Activated naive CD8-positive, alpha-beta T cell treated with anti-CD3 and anti-CD28 coated beads, Interleukin-2, amount 50 U/mL, for 24 hours (primary cell): ENCODE measurements around the gene DMRT1.
"Not testable (repeated sequence)": the region's sequence is repeated elsewhere in the genome, so short reads cannot be mapped to it uniquely, and the experiment has no call there.

ENCODE experiments used
- ATAC-seq: fragments of 150-1000 bp; cut with Tn5 transposase; one replicate; pipeline ENCODE4 v1.10.0; 2021
- DNase-seq: peaks from one replicate; pipeline ENCODE4 v3.0.0; 2021
- H3K27ac Mint-ChIP-seq: one replicate; pipeline ENCODE4 v1.8.0; 2021; ENCODE audit warnings: mild to moderate bottlenecking, mixed read lengths
- H3K27me3 Mint-ChIP-seq: one replicate; pipeline ENCODE4 v1.8.0; 2021; ENCODE audit warnings: mixed read lengths
- H3K36me3 Mint-ChIP-seq: one replicate; pipeline ENCODE4 v1.8.0; 2021; ENCODE audit warnings: low read depth, mixed read lengths
- H3K4me1 Mint-ChIP-seq: one replicate; pipeline ENCODE4 v1.8.0; 2021; ENCODE audit warnings: mixed read lengths
- H3K4me3 Mint-ChIP-seq: one replicate; pipeline ENCODE4 v1.8.0; 2021; ENCODE audit warnings: mild to moderate bottlenecking, moderate library complexity, mixed read lengths
- H3K9me3 Mint-ChIP-seq: one replicate; pipeline ENCODE4 v1.8.0; 2021; ENCODE audit warnings: mixed read lengths

DMRT1 gene

GRCh38 chr9:886886-887285, 45.4 kb downstream of the DMRT1 start:
- no peaks in the 10 kb centered on the region for H3K4me1 Mint-ChIP-seq
- H3K27ac Mint-ChIP-seq, result no peak overlapping the region
- DNase-seq (no peak), ATAC-seq (no peak)
- H3K9me3 Mint-ChIP-seq, result no peaks in the 10 kb centered on the region
- peaks cover 33% of the 10 kb centered on the region for H3K27me3 Mint-ChIP-seq
- no peaks in the 10 kb centered on the region for H3K36me3 Mint-ChIP-seq
- no peak overlapping the region for H3K4me3 Mint-ChIP-seq

DNA sequence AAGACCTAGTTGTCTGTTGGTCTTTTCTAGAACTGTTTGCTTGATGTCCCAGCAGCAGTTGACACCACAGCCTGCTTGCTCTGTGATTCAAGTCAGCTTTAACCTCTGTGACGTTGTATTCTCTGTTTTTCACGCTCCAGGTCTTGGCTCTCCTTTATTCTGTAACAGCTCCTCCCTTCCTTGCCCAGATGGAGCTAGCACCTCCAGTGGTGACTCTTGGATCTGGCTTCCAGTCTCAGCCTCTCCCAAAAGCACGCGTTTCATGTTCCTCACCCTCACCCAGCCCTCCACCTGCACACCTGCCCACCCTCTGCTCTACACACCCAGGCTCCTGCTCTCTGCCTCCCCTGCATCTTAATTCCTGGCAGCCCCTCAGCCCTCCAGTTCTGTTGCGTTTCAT, 50.6 kb downstream of the DMRT1 start:
- H3K4me3 Mint-ChIP-seq, result no peak overlapping the region
- H3K9me3 Mint-ChIP-seq, result no peaks in the 10 kb centered on the region
- ATAC-seq, result no peak
- H3K27me3 Mint-ChIP-seq, result peaks cover 23% of the 10 kb centered on the region
- H3K27ac Mint-ChIP-seq, result no peak overlapping the region
- no peak for DNase-seq
- no peaks in the 10 kb centered on the region for H3K36me3 Mint-ChIP-seq
- H3K4me1 Mint-ChIP-seq, result peaks cover 15% of the 10 kb centered on the region

GRCh38 chr9:893115-893514, 51.6 kb downstream of the DMRT1 start:
- Mint-ChIP-seq H3K36me3 (no peaks in the 10 kb centered on the region), H3K27me3 (peaks cover 18% of the 10 kb centered on the region), H3K9me3 (no peaks in the 10 kb centered on the region), H3K4me1 (peaks cover 15% of the 10 kb centered on the region), H3K27ac (no peak overlapping the region), H3K4me3 (no peak overlapping the region)
- no peak for DNase-seq
- no peak for ATAC-seq

- H3K9me3 Mint-ChIP-seq, result no peaks in the 10 kb centered on the region
- peaks cover 15% of the 10 kb centered on the region for H3K4me1 Mint-ChIP-seq
- peak overlapping the region; percentile 32 for H3K4me3 Mint-ChIP-seq
- no peak overlapping the region for H3K27ac Mint-ChIP-seq
- DNase-seq, result peak; percentile 67
- peak; percentile 99 for ATAC-seq
- H3K27me3 Mint-ChIP-seq, result peaks cover 21% of the 10 kb centered on the region
- no peaks in the 10 kb centered on the region for H3K36me3 Mint-ChIP-seq
Observed at GRCh38 chr9:893843-894420, 52.4 kb downstream of the DMRT1 start.

DNA sequence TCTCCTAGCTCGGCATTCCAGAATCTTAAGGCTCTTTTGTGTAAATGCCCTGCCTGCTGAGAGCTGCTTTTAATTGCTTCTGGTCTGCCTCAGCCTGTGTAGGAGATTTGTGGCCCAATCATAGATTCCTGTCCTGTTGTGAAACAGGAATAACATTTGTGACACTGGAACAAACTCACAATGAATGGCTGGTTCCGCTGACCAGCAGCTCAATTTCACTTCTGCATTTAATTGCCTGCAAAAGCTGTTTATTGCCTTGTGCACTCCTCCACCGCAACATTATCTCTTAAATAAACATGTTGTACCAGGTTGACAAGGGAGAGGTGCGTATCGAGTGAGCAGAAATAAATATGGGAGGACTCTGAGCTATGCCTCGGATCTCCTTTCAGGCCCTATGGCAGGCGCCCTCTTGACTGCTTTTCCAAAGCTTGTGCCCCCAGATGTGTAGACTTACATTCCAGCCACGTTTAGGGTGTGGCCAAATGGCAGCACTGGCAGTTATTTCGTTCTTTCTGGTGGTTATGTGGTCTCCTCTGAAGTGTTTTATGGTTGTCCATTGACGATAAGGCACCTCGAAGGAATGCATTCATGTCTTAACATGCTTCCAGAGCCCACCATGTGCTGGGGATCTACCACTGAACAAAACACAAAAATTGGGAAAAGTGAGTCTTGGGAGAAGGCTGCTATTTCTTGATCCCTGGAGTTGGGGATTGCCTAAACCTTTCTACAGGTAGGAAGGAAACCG, 58.1 kb downstream of the DMRT1 start:
- Mint-ChIP-seq H3K9me3 (no peaks in the 10 kb centered on the region), H3K27ac (no peak overlapping the region), H3K4me3 (no peak overlapping the region), H3K36me3 (no peaks in the 10 kb centered on the region), H3K4me1 (no peaks in the 10 kb centered on the region), H3K27me3 (peaks cover 17% of the 10 kb centered on the region)
- ATAC-seq (no peak), DNase-seq (no peak)

GRCh38 chr9:903886-904285, 62.4 kb downstream of the DMRT1 start:
- Mint-ChIP-seq H3K36me3 (no peaks in the 10 kb centered on the region), H3K4me1 (no peaks in the 10 kb centered on the region), H3K27me3 (peaks cover 52% of the 10 kb centered on the region), H3K4me3 (no peak overlapping the region), H3K27ac (no peak overlapping the region), H3K9me3 (no peaks in the 10 kb centered on the region)
- DNase-seq (no peak), ATAC-seq (no peak)

DNA sequence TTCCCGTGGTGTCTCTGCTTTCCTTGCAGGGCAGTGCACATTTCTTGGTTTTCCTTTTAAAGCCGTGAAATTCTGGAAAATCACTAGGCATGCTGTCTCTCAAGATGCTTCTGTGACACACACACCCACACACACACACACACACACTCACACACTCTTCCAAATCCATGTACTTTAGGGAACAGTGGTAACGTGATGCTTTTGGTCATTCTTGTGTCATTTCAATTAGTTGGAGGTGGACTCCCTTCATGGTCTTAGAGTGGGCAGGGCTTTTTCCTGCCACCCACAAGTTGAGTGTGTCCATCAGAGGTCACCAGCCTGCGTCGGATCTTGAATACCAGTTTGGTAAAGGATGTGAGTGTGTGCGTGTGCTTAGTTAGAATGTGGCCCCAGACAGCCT, 64.4 kb downstream of the DMRT1 start:
- Mint-ChIP-seq H3K4me3 (no peak overlapping the region), H3K27ac (no peak overlapping the region), H3K27me3 (peaks cover 65% of the 10 kb centered on the region), H3K9me3 (no peaks in the 10 kb centered on the region), H3K4me1 (no peaks in the 10 kb centered on the region), H3K36me3 (no peaks in the 10 kb centered on the region)
- DNase-seq (no peak), ATAC-seq (no peak)

- ATAC-seq (no peak), DNase-seq (no peak)
- no peaks in the 10 kb centered on the region for H3K9me3 Mint-ChIP-seq
- H3K36me3 Mint-ChIP-seq, result no peaks in the 10 kb centered on the region
- no peaks in the 10 kb centered on the region for H3K4me1 Mint-ChIP-seq
- H3K4me3 Mint-ChIP-seq, result no peak overlapping the region
- H3K27ac Mint-ChIP-seq, result no peak overlapping the region
- peaks cover 73% of the 10 kb centered on the region for H3K27me3 Mint-ChIP-seq
Observed at GRCh38 chr9:908536-909205, 67.2 kb downstream of the DMRT1 start.

GRCh38 chr9:911005-911404, 69.5 kb downstream of the DMRT1 start:
- Mint-ChIP-seq H3K27me3 (peaks cover 61% of the 10 kb centered on the region), H3K4me3 (no peak overlapping the region)
- no peak for ATAC-seq

GRCh38 chr9:912776-913175, 71.3 kb downstream of the DMRT1 start:
- H3K27me3 Mint-ChIP-seq, result peaks cover 46% of the 10 kb centered on the region
- H3K27ac Mint-ChIP-seq, result no peak overlapping the region

More at GRCh38 chr9:911005-911404, 69.5 kb downstream of the DMRT1 start:
- H3K9me3 Mint-ChIP-seq, result no peaks in the 10 kb centered on the region
- no peak for DNase-seq
- H3K36me3 Mint-ChIP-seq, result no peaks in the 10 kb centered on the region
- no peak overlapping the region for H3K27ac Mint-ChIP-seq
- no peaks in the 10 kb centered on the region for H3K4me1 Mint-ChIP-seq

GRCh38 chr9:913526-913925, 72.0 kb downstream of the DMRT1 start:
- not testable (repeated sequence) for ATAC-seq, H3K9me3 Mint-ChIP-seq, H3K4me1 Mint-ChIP-seq, H3K4me3 Mint-ChIP-seq, DNase-seq, H3K36me3 Mint-ChIP-seq, H3K27ac Mint-ChIP-seq
- H3K27me3 Mint-ChIP-seq, result peaks cover 39% of the 10 kb centered on the region

More at GRCh38 chr9:912776-913175, 71.3 kb downstream of the DMRT1 start:
- DNase-seq, result no peak
- Mint-ChIP-seq H3K4me1 (no peaks in the 10 kb centered on the region), H3K9me3 (no peaks in the 10 kb centered on the region), H3K4me3 (no peak overlapping the region), H3K36me3 (no peaks in the 10 kb centered on the region)
- ATAC-seq, result no peak

DNA sequence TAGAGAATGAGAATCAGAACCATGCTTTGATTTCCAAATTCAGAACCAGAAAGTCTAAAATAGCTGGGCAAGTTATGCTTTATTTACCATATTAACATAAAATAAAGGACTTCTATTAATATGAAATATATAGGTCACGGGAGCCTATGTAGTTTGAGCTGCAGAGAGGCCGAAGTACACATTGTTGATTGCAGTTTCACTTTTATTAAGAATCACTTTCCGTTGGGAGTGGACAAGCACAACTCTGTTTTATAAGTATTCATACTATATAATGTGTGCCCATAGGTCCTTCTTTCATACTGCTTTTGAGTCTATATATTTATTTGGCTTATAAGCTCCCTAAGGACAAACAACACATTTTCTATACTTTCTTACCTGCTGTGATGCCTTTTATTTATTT, 76.2 kb downstream of the DMRT1 start:
- no peaks in the 10 kb centered on the region for H3K36me3 Mint-ChIP-seq
- no peak overlapping the region for H3K4me3 Mint-ChIP-seq
- H3K9me3 Mint-ChIP-seq, result no peaks in the 10 kb centered on the region
- peaks cover 9% of the 10 kb centered on the region for H3K27me3 Mint-ChIP-seq
- no peak overlapping the region for H3K27ac Mint-ChIP-seq
- DNase-seq (no peak), ATAC-seq (no peak)
- no peaks in the 10 kb centered on the region for H3K4me1 Mint-ChIP-seq

DNA sequence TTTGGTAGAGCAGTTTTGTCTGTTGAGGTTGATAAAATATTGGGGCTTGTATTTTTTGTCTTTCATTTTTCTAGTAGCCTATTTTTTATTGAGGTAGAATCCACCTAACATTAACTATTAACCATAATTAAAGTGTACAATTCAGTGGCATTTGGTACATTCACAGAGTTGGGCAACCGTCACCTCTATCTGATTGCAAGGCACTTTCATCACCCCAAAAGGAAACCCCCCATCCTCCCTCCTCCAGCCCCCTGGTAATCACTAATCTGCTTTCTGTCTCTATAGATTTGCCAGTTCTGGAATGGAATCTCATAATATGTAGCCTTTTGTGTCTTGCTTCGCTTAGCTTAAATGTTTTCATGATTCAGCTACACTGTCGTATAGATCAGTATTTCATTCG, 79.4 kb downstream of the DMRT1 start:
- H3K4me1 Mint-ChIP-seq, result no peaks in the 10 kb centered on the region

DNA sequence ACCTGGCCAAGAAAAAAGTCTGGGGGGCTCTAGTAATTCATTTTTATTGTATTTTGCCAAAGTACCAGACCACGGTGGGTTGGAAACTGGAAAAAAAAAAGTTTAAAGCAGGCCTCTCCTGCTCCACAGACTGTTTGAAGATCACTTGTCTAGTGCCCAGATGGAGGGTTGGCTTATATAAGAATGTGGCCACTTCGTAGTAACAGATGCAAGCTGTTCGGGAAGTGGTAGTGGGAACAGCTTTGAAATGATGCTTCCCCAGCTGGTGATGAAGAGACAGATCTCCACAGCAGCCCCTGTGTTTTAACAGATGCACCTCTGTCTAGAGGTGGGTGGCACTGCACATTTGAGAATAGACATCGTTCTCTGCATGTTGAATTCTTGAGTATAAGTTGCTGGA, 80.7 kb downstream of the DMRT1 start:
- no peak for ATAC-seq
- Mint-ChIP-seq H3K27me3 (peaks cover 14% of the 10 kb centered on the region), H3K4me3 (no peak overlapping the region), H3K27ac (no peak overlapping the region), H3K9me3 (no peaks in the 10 kb centered on the region), H3K36me3 (no peaks in the 10 kb centered on the region), H3K4me1 (no peaks in the 10 kb centered on the region)
- no peak for DNase-seq

More for the DNA sequence above, 79.4 kb downstream of the DMRT1 start:
- no peaks in the 10 kb centered on the region for H3K9me3 Mint-ChIP-seq
- DNase-seq, result no peak
- peaks cover 11% of the 10 kb centered on the region for H3K27me3 Mint-ChIP-seq
- H3K4me3 Mint-ChIP-seq, result no peak overlapping the region
- no peak overlapping the region for H3K27ac Mint-ChIP-seq
- no peaks in the 10 kb centered on the region for H3K36me3 Mint-ChIP-seq
- ATAC-seq, result no peak

- DNase-seq (no peak), ATAC-seq (no peak)
- Mint-ChIP-seq H3K36me3 (no peaks in the 10 kb centered on the region), H3K4me1 (no peaks in the 10 kb centered on the region), H3K27me3 (peaks cover 13% of the 10 kb centered on the region), H3K27ac (no peak overlapping the region), H3K4me3 (no peak overlapping the region), H3K9me3 (no peaks in the 10 kb centered on the region)
Observed at GRCh38 chr9:922731-923130, 81.2 kb downstream of the DMRT1 start.
